HG03097 (cell line): ENCODE data around the gene DHRS11.
"Not testable (repeated sequence)": the region's sequence is repeated elsewhere in the genome, so short reads cannot be mapped to it uniquely, and the experiment has no call there.

Source experiments
- ATAC-seq: cut with Tn5 transposase; IDR thresholded peaks from one replicate; pipeline ENCODE4 v1.9.1; 2021; ENCODE audit not compliant: unreplicated experiment, low FRiP score

The DHRS11 gene

DNA sequence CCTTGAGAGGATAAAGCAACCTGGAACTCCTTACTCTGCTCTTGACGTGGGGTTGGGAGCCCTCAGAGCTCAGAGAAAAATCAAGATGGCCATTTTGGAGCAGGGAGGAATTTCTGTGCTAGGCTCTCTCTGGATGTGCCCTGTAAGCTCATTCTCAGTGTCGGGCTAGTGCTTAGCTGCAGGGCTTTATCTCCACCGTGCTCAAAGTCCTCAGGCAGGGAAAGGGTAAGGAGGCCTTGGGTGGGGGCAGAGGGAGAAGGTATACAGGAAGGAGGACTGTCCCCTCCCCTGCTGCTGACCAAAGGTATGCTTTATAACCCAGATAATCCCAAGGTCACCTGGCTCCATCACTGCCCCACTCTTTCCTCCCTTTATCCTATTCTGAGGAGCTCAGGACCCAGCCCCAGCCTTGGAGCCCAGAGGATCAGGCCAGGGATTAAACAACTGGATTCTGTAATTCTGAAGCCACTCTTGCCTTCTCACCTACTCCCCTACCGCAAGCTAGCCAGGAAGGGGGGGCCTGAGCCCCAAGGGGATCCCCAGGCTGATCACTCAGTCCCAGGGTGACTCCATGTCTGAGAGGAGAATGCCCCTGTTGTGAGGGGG, 1.1 kb downstream of the DHRS11 start:
- no peak for ATAC-seq

DNA sequence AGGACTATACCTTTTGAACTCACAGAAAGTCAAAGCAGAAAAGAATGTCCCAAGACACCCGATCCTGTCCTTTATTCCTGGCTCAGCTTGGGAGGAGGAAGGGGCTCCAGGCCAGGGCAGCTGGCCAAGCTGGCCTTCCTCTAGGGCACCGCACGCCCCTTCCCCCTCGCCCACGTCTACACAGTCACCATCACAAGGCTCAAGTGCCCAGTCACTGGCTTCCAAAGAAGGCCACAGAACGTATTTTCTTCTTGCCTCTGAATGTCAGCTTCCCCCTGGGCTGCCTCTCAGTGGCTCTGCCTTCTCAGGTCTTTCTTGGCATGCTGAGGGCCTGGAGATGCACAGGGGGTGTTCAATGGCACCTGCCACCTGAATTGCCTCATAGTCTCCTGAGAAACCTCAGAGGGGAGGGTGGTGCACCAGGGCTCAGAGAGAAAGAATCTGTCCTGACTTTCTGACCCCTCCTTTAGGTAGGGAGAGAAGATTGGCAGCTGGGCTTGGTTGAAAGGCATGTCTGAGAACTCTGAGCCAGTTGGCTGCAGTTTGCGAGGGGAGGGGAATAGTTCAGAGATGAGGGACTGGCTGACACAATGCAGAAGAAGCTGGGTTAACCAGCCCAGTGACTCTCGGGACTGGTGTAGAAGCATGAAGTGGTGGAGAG, 2.1 kb downstream of the DHRS11 start:
- no peak for ATAC-seq

DNA sequence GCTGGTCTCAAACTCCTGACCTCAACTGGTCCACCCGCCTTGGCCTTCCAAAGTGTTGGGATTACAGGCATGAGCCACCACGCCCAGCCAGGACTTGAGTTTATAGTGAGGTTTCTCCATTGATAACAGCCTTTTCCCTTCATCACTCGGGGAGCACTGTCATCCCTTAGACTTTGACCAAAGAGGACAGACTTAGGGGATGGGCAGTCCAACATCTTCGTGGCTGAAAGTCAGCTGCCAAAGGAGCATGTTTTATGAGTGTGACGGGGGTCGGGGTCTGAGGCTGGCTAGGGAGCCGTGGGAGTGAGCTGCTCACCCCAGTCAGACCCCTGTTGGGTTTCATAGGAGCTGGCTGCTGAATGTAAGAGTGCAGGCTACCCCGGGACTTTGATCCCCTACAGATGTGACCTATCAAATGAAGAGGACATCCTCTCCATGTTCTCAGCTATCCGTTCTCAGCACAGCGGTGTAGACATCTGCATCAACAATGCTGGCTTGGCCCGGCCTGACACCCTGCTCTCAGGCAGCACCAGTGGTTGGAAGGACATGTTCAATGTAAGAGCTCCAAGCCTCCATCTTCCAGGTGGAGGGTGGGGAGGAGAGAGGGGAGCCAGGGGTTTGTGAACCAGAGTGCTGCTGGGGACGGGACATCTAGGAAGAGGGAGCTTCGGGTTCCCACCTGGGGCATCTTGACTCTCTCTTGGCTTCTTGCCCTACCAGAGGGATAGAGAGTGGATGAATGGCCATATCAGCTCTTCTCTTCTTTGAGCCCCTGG, 3.1 kb downstream of the DHRS11 start:
- no peak for ATAC-seq

DNA sequence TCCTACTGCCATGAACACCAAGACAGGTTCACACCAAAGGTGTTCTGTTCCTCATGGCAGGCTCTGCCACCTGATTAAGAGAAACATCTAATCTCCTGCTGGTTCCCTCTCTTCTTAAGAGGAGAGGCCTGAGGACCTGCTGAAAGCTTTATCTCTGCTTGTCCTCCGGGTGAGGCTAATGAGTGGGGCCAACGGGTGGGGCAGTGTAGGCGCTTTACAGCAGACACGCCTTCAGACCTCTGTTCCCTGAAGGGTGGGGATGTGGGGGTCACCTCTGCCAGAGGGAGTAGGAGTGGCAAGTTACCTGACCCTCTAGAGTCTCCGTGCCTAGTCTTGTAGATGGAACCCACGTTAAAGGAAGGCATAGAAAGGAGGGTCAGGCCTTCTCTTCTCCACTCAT, 5.5 kb downstream of the DHRS11 start:
- ATAC-seq: no peak

DNA sequence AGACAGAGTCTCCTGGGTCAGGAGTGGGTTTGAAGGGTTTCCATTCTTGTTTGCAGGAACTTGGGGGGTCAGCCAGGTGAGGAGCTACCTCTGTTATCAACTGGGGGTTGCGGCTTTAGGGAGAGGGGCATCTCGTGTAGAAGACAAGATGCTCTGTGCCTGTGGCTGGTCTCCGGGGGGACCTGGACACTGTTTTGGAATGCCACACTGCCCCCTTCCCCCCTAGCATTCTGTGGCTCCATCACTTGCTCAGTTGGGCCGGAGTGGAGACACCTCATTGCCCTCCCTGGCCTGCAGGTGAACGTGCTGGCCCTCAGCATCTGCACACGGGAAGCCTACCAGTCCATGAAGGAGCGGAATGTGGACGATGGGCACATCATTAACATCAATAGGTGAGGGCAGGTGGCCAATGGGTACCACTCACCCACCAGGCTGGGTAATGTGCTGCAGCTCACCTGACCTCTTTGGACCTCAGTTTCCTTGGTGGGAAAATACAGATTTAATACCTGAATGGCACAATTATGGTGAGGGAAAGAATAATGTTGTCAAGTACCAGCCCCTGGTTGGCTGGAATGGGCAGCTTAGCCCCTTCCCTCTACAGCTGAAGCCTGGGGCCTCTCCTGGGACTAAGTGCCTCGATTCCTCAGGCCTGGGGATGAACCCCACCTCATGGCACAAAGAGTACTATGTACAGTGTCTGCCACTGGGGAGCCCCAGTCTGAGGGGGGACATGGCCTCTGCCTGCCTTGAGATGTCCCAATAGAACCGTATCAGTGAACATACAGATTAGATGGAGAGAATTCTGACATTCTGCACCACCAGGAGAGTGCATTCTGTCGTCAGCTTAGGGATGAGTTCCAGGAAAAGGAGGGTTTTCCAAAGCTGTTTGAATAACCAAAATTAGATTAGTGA, 6.4 kb downstream of the DHRS11 start:
- no peak for ATAC-seq

DNA sequence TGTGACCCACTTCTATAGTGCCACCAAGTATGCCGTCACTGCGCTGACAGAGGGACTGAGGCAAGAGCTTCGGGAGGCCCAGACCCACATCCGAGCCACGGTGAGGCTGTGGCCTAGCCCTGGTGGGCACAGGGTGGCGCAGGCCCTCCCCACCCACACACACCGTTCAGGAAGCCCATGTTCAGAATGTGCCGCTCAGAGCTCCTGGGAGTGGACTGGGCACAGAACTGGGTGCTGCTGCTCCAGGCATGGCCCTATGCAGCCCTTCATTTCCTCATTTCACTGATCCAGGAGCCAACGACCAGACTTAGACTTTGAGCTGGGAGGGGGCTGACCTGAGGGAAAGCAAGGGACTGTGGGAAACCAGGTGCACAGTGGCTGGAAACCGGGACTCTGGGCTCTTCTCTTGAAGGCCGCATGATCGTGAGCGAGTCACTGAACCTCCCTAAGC, 7.3 kb downstream of the DHRS11 start:
- ATAC-seq: no peak

DNA sequence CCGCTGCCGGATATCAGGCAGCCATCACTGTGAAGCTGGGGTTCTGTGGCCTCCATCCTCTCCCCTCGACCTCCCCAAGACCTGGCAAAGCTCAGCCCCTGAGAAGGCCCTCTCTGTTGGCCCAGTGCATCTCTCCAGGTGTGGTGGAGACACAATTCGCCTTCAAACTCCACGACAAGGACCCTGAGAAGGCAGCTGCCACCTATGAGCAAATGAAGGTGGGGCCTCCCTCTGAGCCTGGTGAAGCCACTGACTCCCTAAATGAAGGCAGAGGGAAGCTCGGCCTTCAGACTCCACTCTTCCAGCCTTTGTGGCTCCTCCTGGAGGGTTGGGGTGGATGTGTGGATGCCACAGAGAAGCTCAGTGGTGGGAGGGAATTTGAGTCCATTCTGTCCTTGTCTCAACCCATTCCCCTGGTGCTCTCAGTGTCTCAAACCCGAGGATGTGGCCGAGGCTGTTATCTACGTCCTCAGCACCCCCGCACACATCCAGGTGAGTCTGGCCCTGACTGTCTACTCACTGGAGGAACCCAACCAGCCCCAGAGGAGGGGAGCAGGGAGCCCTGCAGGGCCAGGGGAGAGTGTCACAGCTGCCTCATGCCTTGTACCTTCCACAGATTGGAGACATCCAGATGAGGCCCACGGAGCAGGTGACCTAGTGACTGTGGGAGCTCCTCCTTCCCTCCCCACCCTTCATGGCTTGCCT, 8.0 kb downstream of the DHRS11 start:
- no peak for ATAC-seq

DNA sequence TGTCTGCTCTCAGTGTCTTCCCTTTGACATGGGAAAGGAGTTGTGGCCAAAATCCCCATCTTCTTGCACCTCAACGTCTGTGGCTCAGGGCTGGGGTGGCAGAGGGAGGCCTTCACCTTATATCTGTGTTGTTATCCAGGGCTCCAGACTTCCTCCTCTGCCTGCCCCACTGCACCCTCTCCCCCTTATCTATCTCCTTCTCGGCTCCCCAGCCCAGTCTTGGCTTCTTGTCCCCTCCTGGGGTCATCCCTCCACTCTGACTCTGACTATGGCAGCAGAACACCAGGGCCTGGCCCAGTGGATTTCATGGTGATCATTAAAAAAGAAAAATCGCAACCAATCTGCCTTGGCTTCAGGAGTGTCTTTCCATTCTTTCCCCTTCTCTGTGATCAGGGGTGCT, 8.8 kb downstream of the DHRS11 start:
- ATAC-seq: no peak

DNA sequence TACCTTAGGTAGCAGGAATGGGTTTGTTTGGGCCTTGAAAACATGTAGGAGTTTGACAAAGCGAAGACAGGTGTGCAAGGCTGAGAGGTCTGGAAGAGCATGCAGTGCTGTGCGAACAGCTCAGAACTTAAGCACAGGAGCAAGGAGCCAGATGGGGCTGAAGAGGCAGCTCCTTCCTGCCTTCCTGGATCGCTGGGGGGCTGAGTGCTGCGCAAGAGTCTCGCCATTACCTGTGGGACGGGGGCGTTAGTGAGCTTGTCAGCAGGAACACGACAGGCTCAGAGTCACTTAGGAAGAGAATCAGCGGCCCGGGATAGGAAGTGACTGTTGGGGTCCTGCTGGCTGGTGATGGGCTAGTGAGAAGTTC, 9.2 kb downstream of the DHRS11 start:
- peak; percentile 11 for ATAC-seq

DNA sequence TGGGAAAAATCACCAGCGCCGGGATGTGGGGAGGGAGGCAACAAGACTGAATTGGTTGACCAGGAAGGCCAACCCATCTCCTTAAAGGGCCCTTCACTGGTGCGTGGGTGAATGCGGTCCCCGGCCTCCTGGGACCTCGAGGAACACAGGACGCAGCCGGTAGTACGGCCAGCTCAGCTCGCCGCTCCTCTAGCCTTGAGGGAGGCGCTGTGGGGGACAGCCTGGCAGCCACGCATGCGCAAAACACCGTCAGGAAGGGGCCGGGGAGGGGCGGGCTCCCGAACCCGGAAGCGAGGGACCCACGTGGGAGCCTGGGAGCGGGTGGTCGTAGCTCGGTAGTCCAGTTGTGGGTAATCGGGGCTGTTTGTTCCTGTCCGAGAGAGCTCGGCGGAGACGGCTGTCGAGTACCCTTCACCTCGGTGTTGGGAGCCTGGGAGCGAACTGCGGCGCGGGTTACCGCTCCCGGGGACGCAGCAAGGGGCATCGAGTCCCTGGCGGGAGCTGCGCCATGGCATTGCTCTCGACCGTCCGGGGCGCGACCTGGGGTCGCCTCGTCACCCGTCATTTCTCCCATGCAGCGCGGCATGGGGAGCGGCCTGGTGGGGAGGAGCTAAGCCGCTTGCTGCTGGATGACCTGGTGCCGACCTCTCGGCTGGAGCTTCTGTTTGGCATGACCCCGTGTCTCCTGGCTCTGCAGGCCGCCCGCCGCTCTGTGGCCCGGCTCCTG, 9.8 kb downstream of the DHRS11 start, which contains the start of gene MRM1:
MRM1 (plus strand) TSS at position 281 of the 727 bp plus-strand sequence; CDS start at position 509, 228 bp downstream.
- ATAC-seq: peak; percentile 65

DNA sequence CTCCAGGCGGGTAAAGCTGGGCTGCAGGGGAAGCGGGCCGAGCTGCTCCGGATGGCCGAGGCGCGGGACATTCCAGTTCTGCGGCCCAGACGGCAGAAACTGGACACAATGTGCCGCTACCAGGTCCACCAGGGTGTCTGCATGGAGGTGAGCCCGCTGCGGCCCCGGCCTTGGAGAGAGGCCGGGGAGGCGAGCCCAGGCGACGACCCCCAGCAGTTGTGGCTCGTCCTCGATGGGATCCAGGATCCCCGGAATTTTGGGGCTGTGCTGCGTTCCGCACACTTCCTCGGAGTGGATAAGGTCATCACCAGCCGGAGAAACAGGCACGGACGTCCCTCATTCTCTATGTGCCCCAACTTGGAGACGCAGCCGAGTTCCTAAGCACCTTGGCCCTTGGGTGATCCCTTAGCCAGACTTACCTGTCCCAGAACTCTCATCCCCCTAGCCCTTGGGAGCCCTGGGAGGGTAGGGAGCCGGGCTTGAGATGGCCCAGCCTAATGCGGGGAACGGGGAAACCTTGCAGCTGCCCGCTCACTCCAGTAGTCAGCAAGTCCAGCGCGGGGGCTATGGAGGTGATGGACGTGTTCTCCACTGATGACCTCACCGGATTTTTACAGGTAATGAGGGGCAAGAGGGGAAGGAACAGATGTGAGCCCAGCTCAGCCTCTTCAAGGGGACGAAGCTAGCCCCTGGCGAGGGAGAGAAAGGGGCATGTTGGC, 10.5 kb downstream of the DHRS11 start:
- ATAC-seq: peak; percentile 7

DNA sequence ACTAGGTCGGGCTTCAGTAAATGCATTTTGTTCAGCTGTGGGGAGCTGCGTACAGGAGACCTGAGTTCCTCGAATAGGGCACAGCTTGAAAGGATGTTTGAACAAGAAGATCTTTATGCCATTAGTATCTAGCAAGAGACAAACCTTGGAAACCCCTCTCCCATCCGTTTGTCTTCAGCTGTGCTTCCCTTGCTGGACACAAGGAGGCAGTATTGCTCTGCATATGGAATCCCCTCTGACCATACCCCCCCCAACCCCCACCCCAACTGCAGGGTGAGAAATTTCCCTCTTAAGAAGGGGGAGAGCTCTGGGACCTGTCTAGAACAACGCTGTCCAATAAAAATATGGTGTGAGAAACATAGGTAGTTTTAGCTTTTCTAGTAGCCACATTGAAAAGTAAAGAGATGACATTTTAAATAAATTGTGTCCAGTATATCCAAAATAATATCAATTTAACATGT, 11.3 kb downstream of the DHRS11 start:
- ATAC-seq: no peak

DNA sequence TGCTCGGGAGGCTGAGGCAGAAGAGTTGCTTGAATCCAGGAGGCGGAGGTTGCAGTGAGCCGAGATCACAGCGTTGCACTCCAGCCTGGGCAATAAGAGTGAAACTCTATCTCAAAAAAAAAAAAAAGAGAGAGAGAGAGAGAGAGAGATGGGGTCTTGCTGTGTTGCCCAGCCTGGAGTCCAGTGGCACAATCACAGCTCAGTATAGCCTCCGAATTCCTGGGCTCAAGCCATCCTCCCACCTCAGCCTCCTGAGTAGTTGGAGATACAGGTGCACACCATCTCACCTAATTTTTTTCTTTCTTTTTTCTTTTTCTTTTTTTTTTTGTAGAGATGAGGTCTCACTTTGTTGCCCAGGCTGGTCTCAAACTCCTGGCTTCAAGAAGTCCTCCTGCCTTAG, 13.3 kb downstream of the DHRS11 start:
- ATAC-seq: not testable (repeated sequence)

DNA sequence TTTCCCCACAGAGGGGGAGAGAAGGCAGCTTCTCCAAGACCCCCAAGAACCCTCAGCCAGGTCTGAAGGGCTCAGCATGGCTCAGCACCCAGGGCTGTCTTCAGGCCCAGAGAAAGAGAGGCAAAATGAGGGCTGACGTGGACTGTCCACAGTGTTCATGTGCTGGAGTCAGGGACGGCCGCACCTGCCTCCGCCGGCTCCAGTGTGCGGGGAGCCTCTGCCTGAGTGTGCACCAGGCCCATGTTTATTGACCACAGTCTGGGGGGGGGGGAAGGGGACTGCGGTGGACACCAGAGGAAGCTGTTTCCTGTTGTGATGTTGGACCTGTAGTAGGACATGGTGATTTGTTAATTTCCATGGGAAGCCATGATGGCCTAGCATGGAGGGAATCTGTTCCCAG, 16.6 kb downstream of the DHRS11 start:
- no peak for ATAC-seq

DNA sequence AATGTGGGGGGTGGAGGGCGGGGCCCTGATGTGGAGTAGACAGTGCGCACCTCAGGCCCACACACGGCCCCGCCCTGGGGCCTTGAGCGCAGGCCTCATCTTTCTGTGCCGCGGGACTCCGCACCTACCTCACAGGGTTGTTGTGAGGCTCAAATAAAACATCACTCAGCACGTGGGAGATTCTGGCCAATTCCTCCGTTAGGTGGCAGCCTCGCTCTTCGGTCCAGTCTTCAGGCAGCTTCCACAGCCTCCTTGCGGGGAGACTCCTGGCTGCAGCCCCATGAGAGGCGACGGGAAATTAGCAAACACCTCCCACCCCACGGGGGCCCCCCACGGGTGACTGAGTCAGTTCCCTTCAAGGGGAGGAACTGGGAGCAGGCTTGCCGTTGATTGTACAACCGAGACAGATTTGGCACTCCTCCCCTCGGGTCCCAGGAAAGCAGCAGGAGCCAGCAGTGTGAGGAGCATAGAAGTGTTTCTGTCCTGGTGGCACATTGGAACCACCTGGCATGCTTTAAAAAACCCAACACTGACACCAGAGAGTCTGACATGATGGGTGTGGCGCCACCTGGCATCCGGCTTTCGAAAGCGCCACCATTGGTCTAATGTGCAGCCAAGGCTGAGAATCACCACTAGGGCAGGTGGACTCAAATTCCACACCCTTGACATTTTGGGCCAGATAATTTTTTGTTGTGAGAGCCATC, 17.3 kb downstream of the DHRS11 start:
- no peak for ATAC-seq

DNA sequence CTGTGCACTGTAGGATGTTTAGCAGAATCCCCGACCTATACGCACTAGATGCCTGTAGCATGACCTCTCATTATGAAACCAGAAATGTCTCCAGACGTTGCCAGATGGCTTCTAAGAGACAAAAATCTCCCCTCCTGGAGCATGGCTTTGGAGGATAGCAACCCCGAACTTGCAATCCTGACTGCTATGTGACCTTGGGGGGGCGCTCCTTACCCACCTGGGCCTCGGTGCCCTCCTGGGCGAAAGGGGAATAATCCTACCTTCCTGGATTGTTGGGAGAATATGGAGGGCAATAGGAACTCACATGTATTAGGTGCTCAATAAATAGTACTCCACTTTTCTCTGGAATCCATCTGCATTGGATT, 17.8 kb downstream of the DHRS11 start:
- ATAC-seq: no peak

DNA sequence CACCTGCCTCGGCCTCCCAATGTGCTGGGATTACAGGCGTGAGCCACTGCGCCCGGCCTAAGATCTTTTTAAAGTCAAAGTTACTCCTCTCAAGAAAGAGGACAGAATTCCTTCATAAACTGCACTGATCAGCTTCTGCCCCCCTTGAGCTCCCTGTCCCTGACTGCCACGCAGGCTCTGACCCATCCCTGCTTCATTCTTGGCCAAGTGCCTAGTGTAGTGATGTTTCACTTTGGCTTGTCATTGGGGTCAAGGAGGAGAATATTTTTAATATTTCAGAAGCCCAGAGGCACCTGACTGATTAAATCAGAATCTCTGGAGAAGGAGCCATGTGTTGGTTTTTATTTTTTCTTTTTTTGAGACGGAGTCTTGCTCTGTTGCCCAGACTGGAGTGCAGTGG, 18.8 kb downstream of the DHRS11 start:
- ATAC-seq: no peak
